HepG2 (cell line): Measurements from ENCODE around the gene LGALS1. TPM values are rescaled to one million over a fixed set of nuclear protein-coding genes. Genes with fewer than 3 reads are reported as not detected.

Experiments used
- DBP ChIP-seq: sonication (generic); formaldehyde crosslinking; IDR thresholded peaks from 2 replicates; pipeline ENCODE4 v1.4.0; 2020; ENCODE audit warnings: missing genetic modification reagents; ENCODE audit errors: not compliant biosample characterization
- IRF2 ChIP-seq: IDR thresholded peaks from 2 replicates; pipeline ENCODE4 v1.6.1; 2018; ENCODE audit warnings: missing genetic modification reagents, missing compliant biosample characterization
- MAZ ChIP-seq, 2 experiments: sonication (generic) in 1 of 2; formaldehyde crosslinking in 1 of 2; IDR thresholded peaks; 2 replicates each; pipeline versions ENCODE4 v1.5.0 to v1.6.1; 2012 to 2020; ENCODE audit warnings: low read depth in 2 of 2, mild to moderate bottlenecking in 2 of 2, borderline replicate concordance in 1 of 2, improper control_type of control experiment in 1 of 2, low read length in 1 of 2, missing genetic modification reagents in 1 of 2, moderate library complexity in 1 of 2
- MBD4 ChIP-seq: IDR thresholded peaks from 2 replicates; pipeline ENCODE4 v1.6.1; 2012; ENCODE audit warnings: low read length, inconsistent platforms, borderline replicate concordance
- NAIF1 ChIP-seq: sonication (generic); formaldehyde crosslinking; IDR thresholded peaks from 2 replicates; pipeline ENCODE4 v1.5.0; 2020; ENCODE audit warnings: mild to moderate bottlenecking, missing genetic modification reagents, borderline replicate concordance
- PAF1 ChIP-seq: IDR thresholded peaks from 2 replicates; pipeline ENCODE4 v1.6.1; 2016; ENCODE audit warnings: missing genetic modification reagents, missing compliant biosample characterization
- PHF8 ChIP-seq: sonication (generic); formaldehyde crosslinking; IDR thresholded peaks from 2 replicates; pipeline ENCODE4 v1.5.0; 2020; ENCODE audit warnings: missing genetic modification reagents
- SALL1 ChIP-seq: sonication (generic); formaldehyde crosslinking; IDR thresholded peaks from 2 replicates; pipeline ENCODE4 v1.8.0; 2022; ENCODE audit warnings: mild to moderate bottlenecking, missing genetic modification reagents
- SKIL ChIP-seq: sonication (generic); formaldehyde crosslinking; IDR thresholded peaks from 2 replicates; pipeline ENCODE4 v1.8.0; 2022; ENCODE audit warnings: missing genetic modification reagents, mild to moderate bottlenecking, moderate library complexity, borderline replicate concordance
- STAT6 ChIP-seq: sonication (generic); formaldehyde crosslinking; IDR thresholded peaks from 2 replicates; pipeline ENCODE4 v1.4.0; 2020; ENCODE audit warnings: missing genetic modification reagents, mild to moderate bottlenecking, borderline replicate concordance
- ZNF121 ChIP-seq: sonication (generic); formaldehyde crosslinking; IDR thresholded peaks from 2 replicates; pipeline ENCODE4 v1.5.0; 2020; ENCODE audit warnings: mild to moderate bottlenecking, missing genetic modification reagents
- ZNF24 ChIP-seq: fragments of 450-650 bp; IDR thresholded peaks from 2 replicates; pipeline ENCODE4 v1.6.1; 2017; ENCODE audit warnings: antibody characterized with exemption, mild to moderate bottlenecking
- ZNF280D ChIP-seq: sonication (generic); formaldehyde crosslinking; IDR thresholded peaks from 2 replicates; pipeline ENCODE4 v1.5.1; 2020; ENCODE audit warnings: mild to moderate bottlenecking, missing genetic modification reagents
- ZNF367 ChIP-seq: sonication (generic); formaldehyde crosslinking; IDR thresholded peaks from 2 replicates; pipeline ENCODE4 v1.4.0; 2020; ENCODE audit warnings: missing genetic modification reagents, borderline replicate concordance
- ZNF607 ChIP-seq: sonication (generic); formaldehyde crosslinking; IDR thresholded peaks from 2 replicates; pipeline ENCODE4 v1.5.1; 2020; ENCODE audit warnings: missing genetic modification reagents, mild to moderate bottlenecking, borderline replicate concordance
- ZNF616 ChIP-seq: sonication (generic); formaldehyde crosslinking; IDR thresholded peaks from 2 replicates; pipeline ENCODE4 v1.5.0; 2020; ENCODE audit warnings: low read depth, mild to moderate bottlenecking, missing genetic modification reagents
- ZSCAN21 ChIP-seq: sonication (generic); formaldehyde crosslinking; IDR thresholded peaks from 2 replicates; pipeline ENCODE4 v1.8.0; 2022; ENCODE audit warnings: mild to moderate bottlenecking, missing genetic modification reagents, moderate library complexity, borderline replicate concordance
- polyA plus RNA-seq, 8 experiments: library from polyadenylated mRNA; depleted of rRNA in 3 of 8; stranded (reverse) in 7 of 8; unstranded in 1 of 8; fragments of >200 nt; fragmentation: Illumina TruSeq in 4 of 8; extraction: Trizol in 4 of 8; gene quantifications; 2 replicates each; pipeline versions ENCODE4 v1.2.1 to v1.2.3, GENCODE V29; 2011 to 2016; ENCODE audit warnings: low read depth in 4 of 8, missing spikeins in 1 of 8, mixed read lengths in 1 of 8; ENCODE audit not compliant: insufficient read depth in 1 of 8
- total RNA-seq, 5 experiments: library from RNA; depleted of rRNA; stranded (reverse); fragments of >200 nt; fragmentation: Illumina TruSeq; extraction: Trizol; gene quantifications; 2 replicates each; pipeline ENCODE4 v1.2.3, GENCODE V29; 2016; ENCODE audit warnings: low read depth in 1 of 5

LGALS1 gene
- total and polyA plus RNA-seq, 2 of the 13 experiments (the other 11 are each of a cell fraction or from before 2014, with no cell fraction given) = 103 to 858 TPM

DNA sequence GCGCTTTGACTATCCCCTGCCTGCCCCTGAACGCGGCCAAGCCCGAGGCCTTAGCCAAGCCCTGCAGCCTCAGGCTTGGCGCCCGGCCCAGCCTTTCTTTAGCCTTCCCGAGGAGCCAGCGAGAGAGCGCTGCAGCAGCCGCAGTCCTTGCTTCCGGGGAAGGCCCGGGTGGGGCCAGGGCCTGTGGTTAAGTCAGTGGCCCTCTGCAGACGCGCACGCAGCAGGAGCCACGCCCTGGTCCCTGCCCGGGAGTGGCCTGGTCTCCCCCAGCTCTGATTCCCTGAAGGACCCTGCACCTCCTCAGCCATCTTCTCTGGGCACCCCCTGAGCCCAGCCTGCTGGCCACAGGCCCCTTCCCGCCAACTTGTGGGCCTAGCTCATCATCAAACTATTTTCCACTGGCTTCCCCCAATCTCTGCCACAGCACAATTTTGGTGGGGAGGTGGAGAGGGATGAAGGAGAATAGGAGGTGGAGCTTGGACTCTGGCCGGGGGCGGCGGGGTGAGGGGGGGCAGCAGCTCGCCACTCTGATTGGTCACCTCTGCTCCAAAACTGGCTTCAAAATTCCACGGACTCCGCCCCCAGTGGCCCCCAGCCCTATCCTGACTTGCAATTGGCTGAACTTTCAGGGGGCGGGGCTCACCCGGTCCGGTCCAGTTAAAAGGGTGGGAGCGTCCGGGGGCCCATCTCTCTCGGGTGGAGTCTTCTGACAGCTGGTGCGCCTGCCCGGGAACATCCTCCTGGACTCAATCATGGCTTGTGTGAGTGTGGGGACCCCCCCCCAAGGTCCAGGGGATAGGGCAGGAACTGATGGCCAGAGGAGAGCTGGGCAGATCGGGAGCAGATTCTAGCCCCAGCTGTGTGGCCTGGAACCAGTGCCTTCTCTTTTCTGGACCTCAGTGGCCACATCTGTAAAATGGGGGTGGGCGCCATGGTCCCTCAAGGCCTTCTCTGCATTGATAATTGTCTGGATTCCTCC, at the start of gene LGALS1 (continued):
- TF ChIP-seq IRF2 (CRISPR knock-in tag) (no peak), NAIF1 (CRISPR knock-in tag) (no peak), ZNF280D (no peak), ZNF367 (CRISPR knock-in tag) (no peak), ZNF607 (0 out of 2 replicates have a peak, but pooled peaks have one; percentile 67), STAT6 (CRISPR knock-in tag) (no peak), PAF1 (CRISPR knock-in tag) (no peak), MBD4 (no peak), ZSCAN21 (no peak), SALL1 (peak; percentile 51; the same call in 1 of the 2 replicates), PHF8 (CRISPR knock-in tag) (peak; percentile 51), ZNF616 (CRISPR knock-in tag) (no peak), ZNF121 (no peak), SKIL (CRISPR knock-in tag) (no peak), ZNF24 (no peak), DBP (no peak), MAZ (IDR thresholded peaks at IDR 0.05; ENCODE audit: borderline replicate concordance, low read depth, low read length) (peak; percentile 52; the same call in 1 of the 2 replicates), MAZ (CRISPR knock-in tag; IDR thresholded peaks at IDR 0.05; ENCODE audit: low read depth) (no peak)
